Measurements from ENCODE around the gene EMCN.

DNA sequence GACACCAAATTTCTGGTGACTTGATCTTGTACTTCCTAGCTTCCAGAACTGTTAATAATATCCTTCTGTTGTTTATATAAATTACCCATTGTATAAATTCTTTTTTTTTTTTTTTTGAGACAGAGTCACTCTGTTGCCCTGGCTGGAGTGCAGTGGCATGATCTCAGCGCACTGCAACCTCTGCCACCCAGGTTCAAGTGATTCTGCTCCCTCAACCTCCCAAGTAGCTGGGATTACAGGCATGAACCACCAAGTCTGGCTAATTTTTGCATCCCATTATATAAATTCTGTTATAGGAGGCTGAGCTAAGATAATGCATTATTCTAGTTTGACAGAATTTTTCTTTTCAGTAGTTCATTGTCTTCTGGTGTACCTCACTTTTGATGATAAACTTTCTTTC lies 170.6 kb downstream of the EMCN start:
- TF ChIP-seq, protein P1, sequence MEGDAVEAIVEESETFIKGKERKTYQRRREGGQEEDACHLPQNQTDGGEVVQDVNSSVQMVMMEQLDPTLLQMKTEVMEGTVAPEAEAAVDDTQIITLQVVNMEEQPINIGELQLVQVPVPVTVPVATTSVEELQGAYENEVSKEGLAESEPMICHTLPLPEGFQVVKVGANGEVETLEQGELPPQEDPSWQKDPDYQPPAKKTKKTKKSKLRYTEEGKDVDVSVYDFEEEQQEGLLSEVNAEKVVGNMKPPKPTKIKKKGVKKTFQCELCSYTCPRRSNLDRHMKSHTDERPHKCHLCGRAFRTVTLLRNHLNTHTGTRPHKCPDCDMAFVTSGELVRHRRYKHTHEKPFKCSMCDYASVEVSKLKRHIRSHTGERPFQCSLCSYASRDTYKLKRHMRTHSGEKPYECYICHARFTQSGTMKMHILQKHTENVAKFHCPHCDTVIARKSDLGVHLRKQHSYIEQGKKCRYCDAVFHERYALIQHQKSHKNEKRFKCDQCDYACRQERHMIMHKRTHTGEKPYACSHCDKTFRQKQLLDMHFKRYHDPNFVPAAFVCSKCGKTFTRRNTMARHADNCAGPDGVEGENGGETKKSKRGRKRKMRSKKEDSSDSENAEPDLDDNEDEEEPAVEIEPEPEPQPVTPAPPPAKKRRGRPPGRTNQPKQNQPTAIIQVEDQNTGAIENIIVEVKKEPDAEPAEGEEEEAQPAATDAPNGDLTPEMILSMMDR (IDR thresholded peaks at IDR 0.05; ENCODE audit: insufficient read depth, low read depth, low read length) = no peak
- no peak for TF ChIP-seq EZH2 (IDR thresholded peaks at IDR 0.05; ENCODE audit: insufficient read depth, low read length)
